Limb (tissue), 2 donors: ENCODE measurements around the gene KRTAP12-2.
"Not testable (repeated sequence)": the region's sequence is repeated elsewhere in the genome, so short reads cannot be mapped to it uniquely, and the experiment has no call there.

Source experiments
- DNase-seq, 2 donors: peaks; one replicate each; pipeline ENCODE4 v3.0.0-alpha.2; 2016; ENCODE audit errors: extremely low spot score in 2 of 2

The KRTAP12-2 gene

GRCh38 chr21:44702973-44703730 is 36.4 kb upstream of the KRTAP12-2 start:
- DNase-seq, result no peak

GRCh38 chr21:44702111-44702972 is 35.6 kb upstream of the KRTAP12-2 start:
- no peak for DNase-seq

GRCh38 chr21:44701541-44701940 is 34.8 kb upstream of the KRTAP12-2 start:
- DNase-seq, result no peak

DNA sequence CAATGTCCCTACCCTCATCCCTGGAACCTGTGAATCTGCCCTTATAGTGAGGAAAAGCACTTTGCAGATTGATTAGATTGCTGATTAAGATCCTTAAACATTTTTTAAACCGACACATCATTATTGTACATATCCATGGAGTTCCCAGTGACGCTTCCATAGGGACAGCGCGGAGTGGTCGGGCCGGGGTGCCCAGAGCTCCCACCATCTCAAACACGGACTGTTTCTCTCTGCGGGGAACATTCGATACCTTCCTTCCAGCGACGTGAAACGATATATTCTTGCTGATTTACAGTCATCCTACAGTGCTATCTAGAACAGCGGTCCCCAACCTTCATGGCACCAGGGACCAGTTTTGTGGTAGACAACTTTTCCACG is 34.3 kb upstream of the KRTAP12-2 start:
- no peak for DNase-seq

DNA sequence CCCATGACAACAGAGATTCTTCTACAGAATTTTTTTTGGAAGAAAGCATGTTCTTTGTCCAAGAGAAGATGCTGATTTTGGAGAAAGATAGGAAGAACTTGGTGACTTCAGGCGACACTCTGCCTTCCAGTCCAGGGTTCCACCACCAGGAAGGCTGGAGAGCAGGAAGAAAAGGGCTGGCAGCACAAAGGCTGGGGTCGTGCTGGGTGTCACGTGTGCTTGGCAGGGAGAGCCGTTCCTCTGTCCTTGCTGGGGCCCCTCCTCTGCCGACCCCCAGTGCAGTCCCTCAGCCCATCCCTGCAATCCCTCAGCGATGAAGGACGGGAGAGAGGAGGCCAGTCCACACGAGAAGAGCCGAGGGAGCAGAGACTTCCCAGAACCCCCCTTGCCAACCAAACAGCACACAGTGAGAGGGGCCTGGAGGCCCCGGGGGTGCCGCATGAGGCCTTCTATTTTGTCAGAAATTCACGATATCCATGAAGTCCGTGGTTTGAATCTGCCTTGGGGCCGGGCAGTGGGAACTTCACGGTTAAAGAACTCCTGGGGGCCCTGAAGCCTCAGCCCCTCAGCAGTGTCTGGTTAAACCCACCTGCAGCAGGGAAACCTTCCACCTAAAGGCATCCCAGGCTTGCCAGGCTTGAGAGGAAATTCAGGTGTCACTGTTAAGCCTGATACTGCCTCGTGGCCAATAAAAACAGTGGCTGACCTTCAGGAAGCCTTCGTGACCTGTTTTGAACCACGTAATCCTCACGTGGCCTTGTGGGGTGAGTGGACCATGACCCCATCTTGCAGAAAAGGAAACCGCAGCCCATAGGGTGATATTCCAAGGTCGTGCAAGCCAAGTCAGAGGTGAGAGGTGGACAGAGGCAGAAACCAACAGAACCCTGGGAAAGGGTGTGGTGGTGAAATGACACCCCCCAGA is 33.6 kb upstream of the KRTAP12-2 start:
- DNase-seq, result no peak

DNA sequence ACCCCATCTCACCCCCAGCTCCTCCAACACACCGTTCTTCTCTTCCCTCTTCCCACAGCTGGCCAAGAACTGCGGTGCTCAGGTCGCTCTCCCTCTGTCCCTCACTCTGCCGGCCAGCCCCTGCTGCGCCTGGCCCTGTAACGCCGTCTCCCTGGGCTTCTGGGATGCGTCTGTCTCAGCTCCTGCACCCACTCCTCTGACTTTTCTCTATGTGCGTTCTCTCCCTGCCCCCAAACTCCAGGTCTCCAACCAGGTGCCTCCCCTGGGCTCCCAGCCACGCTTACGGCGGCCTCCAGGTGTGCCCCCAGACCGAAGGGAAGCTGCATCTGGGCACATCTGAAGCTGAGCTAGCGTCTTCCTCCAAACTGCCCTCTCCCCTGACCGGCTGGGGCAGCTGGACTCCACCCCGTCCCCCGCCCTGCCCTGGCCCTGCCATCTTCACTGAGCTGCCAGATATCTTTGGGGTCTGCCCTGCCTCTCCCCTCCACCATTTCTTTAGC is 32.8 kb upstream of the KRTAP12-2 start:
- no peak for DNase-seq

GRCh38 chr21:44697811-44698734 is 31.3 kb upstream of the KRTAP12-2 start:
- DNase-seq, result no peak

DNA sequence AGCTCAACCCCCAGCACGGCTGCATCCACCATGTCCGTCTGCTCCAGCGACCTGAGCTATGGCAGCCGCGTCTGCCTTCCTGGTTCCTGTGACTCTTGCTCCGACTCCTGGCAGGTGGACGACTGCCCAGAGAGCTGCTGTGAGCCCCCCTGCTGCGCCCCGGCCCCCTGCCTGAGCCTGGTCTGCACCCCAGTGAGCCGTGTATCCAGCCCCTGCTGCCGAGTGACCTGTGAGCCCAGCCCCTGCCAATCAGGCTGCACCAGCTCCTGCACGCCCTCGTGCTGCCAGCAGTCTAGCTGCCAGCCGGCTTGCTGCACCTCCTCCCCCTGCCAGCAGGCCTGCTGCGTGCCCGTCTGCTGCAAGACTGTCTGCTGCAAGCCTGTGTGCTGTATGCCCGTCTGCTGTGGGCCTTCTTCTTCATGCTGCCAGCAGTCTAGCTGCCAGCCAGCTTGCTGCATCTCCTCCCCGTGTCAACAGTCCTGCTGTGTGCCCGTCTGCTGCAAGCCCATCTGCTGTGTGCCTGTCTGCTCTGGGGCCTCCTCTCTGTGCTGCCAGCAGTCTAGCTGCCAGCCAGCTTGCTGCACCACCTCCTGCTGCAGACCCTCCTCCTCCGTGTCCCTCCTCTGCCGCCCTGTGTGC is 30.6 kb upstream of the KRTAP12-2 start, which contains the start of gene KRTAP10-12:
Gene KRTAP10-12 (plus strand): TSS at position 1 of the 639 bp plus-strand sequence. CDS start 30 bp downstream, at position 31.
- not testable (repeated sequence) for DNase-seq

GRCh38 chr21:44696572-44696971 is 29.8 kb upstream of the KRTAP12-2 start:
- no peak for DNase-seq

GRCh38 chr21:44695641-44696040 is 28.9 kb upstream of the KRTAP12-2 start:
- DNase-seq, result no peak

GRCh38 chr21:44695184-44695583 is 28.5 kb upstream of the KRTAP12-2 start:
- no peak for DNase-seq

DNA sequence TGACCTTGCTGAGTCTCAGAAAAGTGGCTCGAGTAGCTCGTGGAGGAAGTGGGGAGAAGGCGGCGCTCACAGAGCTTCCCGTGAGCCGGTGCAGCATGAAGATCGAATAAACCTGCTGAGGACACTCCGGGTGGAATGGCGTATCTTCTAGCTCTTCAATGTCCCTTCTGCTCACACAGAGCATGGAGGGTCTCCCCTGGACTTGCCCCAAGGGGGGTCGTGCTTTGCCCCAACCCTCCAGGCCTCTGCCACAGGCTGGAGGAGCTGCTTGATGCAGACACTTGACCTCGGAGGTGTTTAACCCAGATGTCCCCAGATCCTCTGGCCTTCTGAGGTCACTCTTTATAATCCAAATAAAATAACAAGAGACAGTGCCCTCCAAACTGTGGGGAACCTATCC is 28.0 kb upstream of the KRTAP12-2 start:
- DNase-seq, result no peak

- no peak for DNase-seq
Measured at GRCh38 chr21:44692798-44693512, 26.2 kb upstream of the KRTAP12-2 start.

DNA sequence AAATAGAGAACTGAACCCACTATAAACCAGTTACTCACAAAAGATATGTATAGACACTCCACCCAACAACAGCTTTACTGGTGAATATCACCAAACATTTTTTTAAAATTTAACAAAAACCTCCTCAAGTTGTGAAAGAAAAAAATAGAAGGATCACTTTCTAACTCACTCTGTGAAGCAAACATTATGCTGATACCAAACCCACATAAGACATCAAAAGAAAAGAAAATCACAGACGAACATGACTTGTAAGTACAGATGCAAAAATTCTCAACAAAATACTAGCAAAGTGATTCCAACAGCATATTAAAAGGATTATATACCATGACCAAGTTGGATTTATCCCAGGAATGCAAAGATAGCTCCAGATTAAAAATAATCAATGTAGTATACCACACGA is 25.0 kb upstream of the KRTAP12-2 start:
- no peak for DNase-seq

DNA sequence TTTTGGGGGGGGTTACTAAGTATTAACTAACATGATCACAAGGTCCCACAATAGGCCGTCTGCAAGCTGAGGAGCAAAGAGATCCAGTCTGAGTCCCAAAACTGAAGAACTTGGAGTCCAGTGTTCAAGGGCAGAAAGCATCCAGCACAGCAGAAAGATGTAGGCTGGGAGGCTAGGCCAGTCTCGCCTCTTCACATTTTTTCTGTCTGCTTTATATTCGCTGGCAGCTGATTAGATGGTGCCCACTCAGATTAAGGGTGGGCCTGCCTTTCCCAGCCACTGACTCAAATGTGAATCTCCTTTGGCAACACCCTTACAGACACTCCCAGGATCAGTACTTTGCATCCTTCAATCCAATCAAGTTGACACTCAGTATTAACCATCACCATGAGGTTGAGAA is 23.0 kb upstream of the KRTAP12-2 start:
- not testable (repeated sequence) for DNase-seq

DNA sequence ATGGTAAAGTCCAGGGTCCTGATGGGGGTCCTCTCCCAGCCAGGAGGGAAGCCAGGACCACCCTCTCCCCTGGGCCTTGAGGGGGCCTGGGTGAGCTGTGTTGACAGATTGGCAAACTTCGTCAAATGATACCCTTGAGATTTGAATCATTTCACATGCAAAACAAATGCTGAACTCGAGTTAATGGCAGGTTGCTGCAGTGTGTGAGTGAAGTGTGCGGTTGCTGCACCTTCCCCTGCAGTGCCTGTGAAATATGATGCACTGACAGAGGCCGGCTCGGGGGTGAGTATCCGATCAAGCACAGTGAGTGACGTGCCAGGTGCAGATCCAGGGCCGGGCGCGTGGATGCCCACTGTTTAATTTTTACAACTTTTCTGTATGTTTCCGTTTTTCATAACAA is 20.9 kb upstream of the KRTAP12-2 start:
- DNase-seq, result peak in 1 of 2 donors; percentile 5

DNA sequence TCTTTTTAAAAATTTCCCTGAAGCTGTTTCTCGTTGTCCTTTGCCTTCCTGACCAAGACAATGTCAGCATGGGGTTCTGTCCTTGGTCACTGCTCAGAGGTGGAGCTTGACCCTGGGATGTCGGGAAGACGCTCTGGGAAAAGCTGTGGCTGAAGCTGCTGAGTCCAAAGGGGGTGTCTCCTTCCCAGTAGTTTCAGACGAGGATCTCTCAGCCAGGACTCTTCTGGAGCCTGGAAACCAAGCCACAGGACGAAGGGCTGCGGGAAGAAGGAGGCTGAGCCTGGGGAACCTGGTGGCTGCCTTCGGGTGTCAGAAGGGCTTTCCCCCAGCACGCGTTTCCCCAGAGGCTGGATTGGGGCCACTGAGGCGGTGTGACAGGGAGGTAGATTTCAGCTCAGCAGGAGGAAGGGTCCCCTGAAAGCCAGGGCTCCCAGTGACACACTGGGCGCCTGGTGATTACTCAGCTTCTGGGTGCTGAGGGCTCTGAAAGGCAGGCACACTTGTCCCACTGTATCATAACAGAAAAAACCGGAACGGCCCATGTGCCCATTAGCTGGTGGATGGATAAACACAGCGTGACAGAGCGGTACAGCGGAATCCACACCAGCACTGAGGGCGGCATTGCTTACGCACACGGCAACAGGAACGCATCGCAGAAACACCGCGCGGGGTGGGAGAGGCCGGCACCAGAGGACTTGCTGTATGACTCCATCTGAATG is 20.3 kb upstream of the KRTAP12-2 start:
- no peak for DNase-seq

DNA sequence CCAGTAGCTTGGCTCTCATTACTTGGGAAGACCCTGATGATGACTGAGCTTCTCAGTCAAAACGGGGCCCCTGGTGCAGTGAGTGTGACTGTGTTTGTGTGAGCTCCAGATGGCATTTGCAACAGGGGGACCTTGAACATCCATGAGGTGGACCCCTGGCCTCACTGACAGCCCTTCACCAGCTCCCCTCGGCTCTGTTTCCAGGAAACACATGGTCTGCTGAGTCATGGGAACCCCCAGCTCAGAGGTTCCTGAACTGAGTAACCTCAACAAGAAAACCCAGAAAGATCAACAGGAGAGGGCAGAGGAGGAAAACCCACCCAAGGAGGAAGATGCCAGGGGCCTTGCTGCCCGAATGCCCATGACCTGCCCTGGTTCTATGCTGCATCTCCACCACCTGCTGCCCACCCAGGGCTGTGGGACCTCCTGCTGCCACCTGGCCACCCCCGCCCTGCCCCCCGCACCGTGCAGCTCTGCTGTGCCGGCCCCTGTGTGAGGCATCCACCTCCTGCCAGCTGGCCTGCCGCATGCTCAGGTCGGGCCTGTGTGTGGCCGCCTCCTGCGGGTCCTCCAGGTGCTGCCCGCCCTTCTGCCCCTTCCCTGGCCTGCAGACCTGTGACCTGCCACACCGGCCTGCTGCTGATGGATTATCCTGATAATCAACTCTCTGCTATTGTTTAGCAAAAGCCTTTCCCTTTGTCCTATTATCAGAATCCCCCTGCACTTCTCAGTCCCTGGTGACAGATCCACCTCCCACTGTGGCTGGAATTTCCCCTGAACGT is 19.5 kb upstream of the KRTAP12-2 start:
- no peak for DNase-seq
